GM12878 (cell line): ENCODE data around the gene LRP1B. TPM values are rescaled to one million over a fixed set of nuclear protein-coding genes. Genes with fewer than 3 reads are reported as not detected.

Experiments
- ATAC-seq: fragments of 200-7000 bp; cut with Tn5 transposase; 3 replicates; pipeline ENCODE4 v1.9.1; 2020; ENCODE audit warnings: mild to moderate bottlenecking, moderate library complexity
- BruUV-seq: library from RNA; stranded (reverse); fragments of 400-500 nt; replicated peaks from 2 replicates; lab custom pipeline; 2021; lab: Mats Ljungman, UMichigan
- CTCF ChIA-PET: fragments of 300-600 bp; sonication (Branson Sonifier 250); formaldehyde crosslinking; extraction: SDS; loops from one replicate; lab custom pipeline; 2021; ENCODE audit warnings: inconsistent platforms; lab: Yijun Ruan, JAX
- POLR2A ChIA-PET: fragments of 350-600 bp; formaldehyde crosslinking; extraction: SDS; loops from one replicate; lab custom pipeline; 2021; ENCODE audit warnings: inconsistent platforms; lab: Charles Lee
- RAD21 ChIA-PET: fragments of 300-600 bp; sonication (Branson Sonifier 250); formaldehyde crosslinking; loops from one replicate; lab custom pipeline; 2023; ENCODE audit warnings: antibody characterized with exemption; ENCODE audit not compliant: unreplicated experiment; lab: Charles Lee
- SMC1A ChIA-PET: fragments of 300-600 bp; sonication (Branson Sonifier 250); formaldehyde crosslinking; loops from one replicate; lab custom pipeline; 2023; ENCODE audit not compliant: unreplicated experiment, uncharacterized antibody; lab: Charles Lee
- DNase-seq: peaks from one replicate; pipeline ENCODE4 v3.0.0-alpha.2; 2011; ENCODE audit warnings: low read depth, low spot score
- FAIRE-seq: peaks from 3 replicates; lab custom pipeline; 2011; peaks lifted over from hg19 to GRCh38; lab: Jason Lieb, UNC
- H2AFZ ChIP-seq: 2 replicates; pipeline ENCODE4 v1.6.0; 2011; ENCODE audit warnings: low read depth, low read length, control low read depth; ENCODE audit not compliant: control insufficient read depth
- H3K27ac ChIP-seq: 2 replicates; pipeline ENCODE4 v1.5.1; 2011; ENCODE audit warnings: control low read depth; ENCODE audit not compliant: control insufficient read depth, insufficient read depth
- H3K27me3 ChIP-seq, 2 experiments: replicated peaks in 1 of 2; 2 replicates each; pipeline versions ENCODE4 v1.6.0 to v1.6.1; 2011; ENCODE audit warnings: low read length in 1 of 2; ENCODE audit not compliant: control insufficient read depth in 2 of 2, insufficient read depth in 2 of 2
- H3K36me3 ChIP-seq, 2 experiments: 2 replicates each; pipeline ENCODE4 v1.5.1; 2011; ENCODE audit warnings: low read length in 1 of 2; ENCODE audit not compliant: control insufficient read depth in 2 of 2, insufficient read depth in 2 of 2
- H3K4me1 ChIP-seq: 2 replicates; pipeline ENCODE4 v1.6.1; 2011; ENCODE audit warnings: mild to moderate bottlenecking, low read length, moderate library complexity, mixed read lengths; ENCODE audit not compliant: control insufficient read depth, insufficient read depth
- H3K4me2 ChIP-seq: 2 replicates; pipeline ENCODE4 v1.6.0; 2011; ENCODE audit warnings: control low read depth; ENCODE audit not compliant: control insufficient read depth, insufficient read depth
- H3K4me3 ChIP-seq: fragments of 200-600 bp; sonication (generic); 2 replicates; pipeline ENCODE4 v1.5.1; 2016
- H3K79me2 ChIP-seq: 2 replicates; pipeline ENCODE4 v1.6.0; 2011; ENCODE audit warnings: low read length; ENCODE audit not compliant: control insufficient read depth, insufficient read depth
- H3K9ac ChIP-seq: 2 replicates; pipeline ENCODE4 v1.8.0; 2011; ENCODE audit warnings: low read length, control low read depth, mixed read lengths; ENCODE audit not compliant: control insufficient read depth, insufficient read depth
- H3K9me3 ChIP-seq: replicated peaks from 3 replicates; pipeline ENCODE4 v1.5.1; 2011; ENCODE audit warnings: mild to moderate bottlenecking, low read length; ENCODE audit not compliant: control insufficient read depth, insufficient read depth
- H4K20me1 ChIP-seq: 2 replicates; pipeline ENCODE4 v1.6.0; 2011; ENCODE audit not compliant: control insufficient read depth, insufficient read depth
- ATF3 ChIP-seq: IDR thresholded peaks from 2 replicates; pipeline ENCODE4 v1.6.1; 2011; ENCODE audit warnings: low read depth, mild to moderate bottlenecking, low read length, moderate library complexity, borderline replicate concordance; ENCODE audit errors: extremely low read depth
- CREM ChIP-seq: IDR thresholded peaks from 2 replicates; pipeline ENCODE4 v1.6.1; 2014; ENCODE audit warnings: antibody characterized with exemption, low read depth
- ESRRA ChIP-seq: IDR thresholded peaks from 2 replicates; pipeline ENCODE4 v1.6.1; 2012; ENCODE audit warnings: mild to moderate bottlenecking, low read length, improper control_type of control experiment
- NFYA ChIP-seq: IDR thresholded peaks from 2 replicates; pipeline ENCODE4 v1.6.1; 2011; ENCODE audit warnings: low read depth, mild to moderate bottlenecking, low read length, improper control_type of control experiment, borderline replicate concordance
- POLR2AphosphoS5 ChIP-seq: IDR thresholded peaks from 2 replicates; pipeline ENCODE4 v1.6.1; 2011; ENCODE audit warnings: mild to moderate bottlenecking, low read length, inconsistent platforms
- RBBP5 ChIP-seq: fragments of 200-600 bp; sonication (generic); conservative IDR thresholded peaks from 2 replicates; pipeline ENCODE4 v1.6.1; 2016
- REST ChIP-seq: IDR thresholded peaks from 2 replicates; pipeline ENCODE4 v1.6.1; 2012; ENCODE audit warnings: mild to moderate bottlenecking, low read depth, low read length
- SIX5 ChIP-seq: IDR thresholded peaks from 2 replicates; pipeline ENCODE4 v1.6.1; 2011; ENCODE audit warnings: mild to moderate bottlenecking, low read depth, low read length, moderate library complexity; ENCODE audit not compliant: severe bottlenecking
- SREBF2 ChIP-seq: IDR thresholded peaks from 2 replicates; pipeline ENCODE4 v1.6.1; 2012; ENCODE audit warnings: mild to moderate bottlenecking, low read length
- WRNIP1 ChIP-seq: IDR thresholded peaks from 2 replicates; pipeline ENCODE4 v1.6.1; 2011; ENCODE audit warnings: low read depth, low read length, improper control_type of control experiment, borderline replicate concordance
- ZZZ3 ChIP-seq: IDR thresholded peaks from 2 replicates; pipeline ENCODE4 v1.6.1; 2011; ENCODE audit warnings: low read depth; ENCODE audit not compliant: control insufficient read depth, insufficient read length
- WGBS: methylation state at CpG from one replicate; pipeline ENCODE4 v1.1.6; 2016; ENCODE audit warnings: low lambda C conversion rate; ENCODE audit not compliant: insufficient replicate concordance, insufficient coverage; ENCODE audit errors: missing lambda C conversion rate; 5-methylcytosine and 5-hydroxymethylcytosine counted together
- in situ Hi-C: fragments of 300-500 bp; cut with MboI; formaldehyde crosslinking; loops from 9 replicates; pipeline ENCODE4 v1.14.3; 2018; ENCODE audit warnings: mixed read lengths
- intact Hi-C: fragments of 100-400 bp; cut with micrococcal nuclease; formaldehyde crosslinking; loops from one replicate; pipeline ENCODE4 v1.14.2; 2022; ENCODE audit not compliant: unreplicated experiment
- polyA plus RNA-seq, 11 experiments: library from polyadenylated mRNA; depleted of rRNA in 4 of 11; unstranded in 6 of 11; stranded (reverse) in 5 of 11; fragments of >200 nt; fragmentation: Nextera tagmentation in 4 of 11; fragmentation: Illumina TruSeq in 1 of 11; extraction: Ambion mirVana in 4 of 11; extraction: Trizol in 1 of 11; gene quantifications; 1 replicate in 1 of 11; 2 replicates in 10 of 11; pipeline versions ENCODE4 v1.2.1 to v1.2.3, GENCODE V29; 2011 to 2016; ENCODE audit warnings: inconsistent platforms in 2 of 11, missing spikeins in 2 of 11, low read depth in 1 of 11
- total RNA-seq, 4 experiments: library from RNA; depleted of rRNA in 3 of 4; stranded (reverse); fragments of >200 nt in 3 of 4; fragmentation: Illumina TruSeq in 1 of 4; extraction: Trizol in 1 of 4; gene quantifications; 2 replicates each; pipeline versions ENCODE4 v1.2.1 to v1.2.3, GENCODE V29; 2013 to 2021

Gene LRP1B
- total and polyA plus RNA-seq, 10 of the 15 experiments (the other 5 are each of a cell fraction or from before 2014, with no cell fraction given): under 0.01 to 0.06 (median 0.03) TPM; not detected in 5

DNA sequence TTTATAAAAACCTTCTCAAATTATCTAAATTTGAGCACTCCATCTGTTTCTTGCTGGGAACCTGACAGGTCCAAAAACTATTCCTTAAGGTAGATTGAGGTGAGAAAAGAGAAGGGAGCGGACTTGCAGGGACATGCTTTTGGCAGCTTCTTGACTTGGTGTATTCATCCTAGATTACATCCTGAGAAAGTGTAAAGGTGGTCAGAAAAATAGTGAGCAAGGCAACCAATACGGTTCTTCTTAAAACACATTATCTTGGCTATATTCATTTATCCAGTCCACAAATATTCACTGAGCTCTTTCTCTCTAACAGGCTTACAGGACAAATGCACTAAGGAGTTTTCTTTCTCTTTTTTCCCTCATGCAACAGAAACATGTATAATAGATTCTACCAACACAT lies 230.0 kb downstream of the LRP1B start:
- DNase-seq (no peak), ATAC-seq (no peak), FAIRE-seq (no peak)
- TF ChIP-seq RBBP5: no peak
- TF ChIP-seq SIX5: no peak
- no peak for TF ChIP-seq SREBF2
- no peak for TF ChIP-seq ATF3
- no peak for TF ChIP-seq ESRRA
- TF ChIP-seq CREM: no peak
- TF ChIP-seq NFYA: no peak
- TF ChIP-seq POLR2AphosphoS5: no peak
- no peak for TF ChIP-seq ZZZ3
- TF ChIP-seq WRNIP1: no peak
- no peak for TF ChIP-seq REST
- ChIA-PET RAD21 (no interaction called here), CTCF (no interaction called here), SMC1A (no interaction called here), POLR2A (no interaction called here)
- no peaks in the 10 kb centered on the region for H4K20me1 ChIP-seq
- intact Hi-C loops: no loop called here
- H3K27me3 ChIP-seq: no peaks in the 10 kb centered on the region
- H2AFZ ChIP-seq: no peak overlapping the region
- H3K79me2 ChIP-seq: no peaks in the 10 kb centered on the region
- no peak overlapping the region for H3K4me2 ChIP-seq
- BruUV-seq: no TSS peak
- in situ Hi-C loops: no loop called here
- H3K4me3 ChIP-seq: no peak overlapping the region
- 27% methylated on average over 2 of the region's 2 CpGs for WGBS
- no peaks in the 10 kb centered on the region for H3K9me3 ChIP-seq
- H3K36me3 ChIP-seq: no peaks in the 10 kb centered on the region
- no peak overlapping the region for H3K9ac ChIP-seq
- no peak overlapping the region for H3K27ac ChIP-seq
- no peaks in the 10 kb centered on the region for H3K4me1 ChIP-seq
